Aorta (tissue), 4 donors: ENCODE results near the gene PDGFB. TPM values are rescaled to one million over a fixed set of nuclear protein-coding genes. Genes with fewer than 3 reads are reported as not detected.

Source experiments
- polyA plus RNA-seq, 2 donors: library from polyadenylated mRNA; stranded (reverse); fragments of 200-250 nt; gene quantifications; one replicate each; pipeline ENCODE4 v1.2.3, GENCODE V29; 2013
- total RNA-seq, 2 donors: library from RNA; stranded (reverse); fragmentation: NEBNext Ultra II Directional; extraction: Animal tissue kit (Norgen Biotek cat#: 25700); gene quantifications; one replicate each; pipeline ENCODE4 v1.2.1, GENCODE V29; 2021
- donor health status: healthy with polysubstance abuse.
- donor health status: Bipolar disorder and iron deficiency.
- donor health status: DM: no; HTN: no; CAD: no.
- donor health status: DM: yes; HTN: yes; CAD: no.

Gene PDGFB
- total and polyA plus RNA-seq, 4 donors, result 0.97 to 20.7 (median 4.3) TPM

Other genes with a start within 250 kb of the PDGFB start
- 10 to 100 TPM; 12.4 to 25.3 TPM for gene APOBEC3C, start 230.7 kb downstream of the PDGFB start, total RNA-seq
- gene APOBEC3C, start 230.7 kb downstream of the PDGFB start, polyA plus RNA-seq, result 10 to 100 TPM; 17.8 TPM
- gene APOBEC3D, start 223.9 kb downstream of the PDGFB start, total RNA-seq, result 1 to 10 TPM; 1.8 to 4.9 TPM
- gene APOBEC3D, start 223.9 kb downstream of the PDGFB start, polyA plus RNA-seq, result 1 to 10 TPM in 1 of 2 donors, under 1 TPM in 1; 0.95 to 1.4 TPM
- gene APOBEC3F, start 204.1 kb downstream of the PDGFB start, total RNA-seq, result 1 to 10 TPM; 6.3 to 9.4 TPM
- 1 to 10 TPM; 4.9 to 9.5 TPM for gene APOBEC3F, start 204.1 kb downstream of the PDGFB start, polyA plus RNA-seq
- gene APOBEC3G, start 167.7 kb downstream of the PDGFB start, total RNA-seq, result 1 to 10 TPM; 7.0 to 9.5 TPM
- gene APOBEC3G, start 167.7 kb downstream of the PDGFB start, polyA plus RNA-seq, result 10 to 100 TPM in 1 of 2 donors, 1 to 10 TPM in 1; 6.3 to 10.1 TPM
- gene APOBEC3H, start 147.7 kb downstream of the PDGFB start, total RNA-seq, result not detected
- gene APOBEC3H, start 147.7 kb downstream of the PDGFB start, polyA plus RNA-seq, result not detected
- gene CBX7, start 92.3 kb downstream of the PDGFB start, total RNA-seq, result 10 to 100 TPM; 90.5 to 93.4 TPM
- 100 to 1,000 TPM in 1 of 2 donors, 10 to 100 TPM in 1; 74.8 to 110 TPM for gene CBX7, start 92.3 kb downstream of the PDGFB start, polyA plus RNA-seq
- gene RPL3, start 74.6 kb upstream of the PDGFB start, total RNA-seq, result 1,000 to 10,000 TPM; 1,469 to 1,615 TPM
- 1,000 to 10,000 TPM; 2,999 to 4,700 TPM for gene RPL3, start 74.6 kb upstream of the PDGFB start, polyA plus RNA-seq
- gene SYNGR1, start 105.0 kb upstream of the PDGFB start, total RNA-seq, result 10 to 100 TPM in 1 of 2 donors, 1 to 10 TPM in 1; 5.1 to 26.7 TPM
- gene SYNGR1, start 105.0 kb upstream of the PDGFB start, polyA plus RNA-seq, result 10 to 100 TPM; 10.9 to 23.1 TPM
- gene TAB1, start 154.8 kb upstream of the PDGFB start, total RNA-seq, result 10 to 100 TPM; 22.5 to 30.8 TPM
- gene TAB1, start 154.8 kb upstream of the PDGFB start, polyA plus RNA-seq, result 10 to 100 TPM in 1 of 2 donors, 1 to 10 TPM in 1; 8.1 to 20.7 TPM
- 10 to 100 TPM in 1 of 2 donors, 1 to 10 TPM in 1; 2.5 to 11.0 TPM for gene MGAT3, start 212.0 kb upstream of the PDGFB start, total RNA-seq
- 1 to 10 TPM in 1 of 2 donors, under 1 TPM in 1; 0.26 to 1.1 TPM for gene MGAT3, start 212.0 kb upstream of the PDGFB start, polyA plus RNA-seq